Measurements from ENCODE around the gene PIGO. TPM values are rescaled to one million over a fixed set of nuclear protein-coding genes. Genes with fewer than 3 reads are reported as not detected.

The PIGO gene
- total and polyA plus RNA-seq, 10 of the 15 experiments (the other 5 are each of a cell fraction or from before 2014, with no cell fraction given), result 8.2 to 23.3 (median 18.4) TPM

- WGBS (ENCODE audit: insufficient coverage, insufficient replicate concordance, low lambda C conversion rate, missing lambda C conversion rate), result 0% methylated on average over 2 of the region's 2 CpGs
- in situ Hi-C loops (cut with MboI) (no loop called here), intact Hi-C loops (cut with micrococcal nuclease; ENCODE audit: unreplicated experiment) (loop anchor here (5.0 to 10.0 kb wide), 3 partner anchors 39 to 652 kb away; partner anchors contain the start of gene DNAJB5)
- DNase-seq (ENCODE audit: low read depth, low spot score), result no peak
- Histone ChIP-seq H3K27ac (ENCODE audit: control insufficient read depth, insufficient read depth) (peak overlapping the region; percentile 88), H3K4me2 (ENCODE audit: control insufficient read depth, insufficient read depth) (peak overlapping the region; percentile 81), H3K27me3 (replicated peaks in 1 of 2; ENCODE audit: control insufficient read depth in 2 of 2, insufficient read depth in 2 of 2, low read length in 1 of 2) (no peaks in the 10 kb centered on the region), H3K4me3 (peak overlapping the region; percentile 34; the same call in 1 of the 2 replicates), H3K9ac (ENCODE audit: control insufficient read depth, insufficient read depth, low read length) (peak overlapping the region; percentile 58; the same call in 1 of the 2 replicates), H3K4me1 (ENCODE audit: control insufficient read depth, insufficient read depth, low read length) (peaks cover 13% of the 10 kb centered on the region), H3K36me3 (ENCODE audit: control insufficient read depth in 2 of 2, insufficient read depth in 2 of 2, low read length in 1 of 2) (peaks cover 0 to 17% of the 10 kb centered on the region in 2 experiments; a peak in 3 of 4 replicates), H3K9me3 (replicated peaks; ENCODE audit: control insufficient read depth, insufficient read depth, low read length) (no peaks in the 10 kb centered on the region), H4K20me1 (ENCODE audit: control insufficient read depth, insufficient read depth) (peaks cover 19% of the 10 kb centered on the region), H2AFZ (ENCODE audit: control insufficient read depth, low read depth, low read length) (peak overlapping the region; percentile 91; the same call in 1 of the 2 replicates), H3K79me2 (ENCODE audit: control insufficient read depth, insufficient read depth, low read length) (peaks cover 48% of the 10 kb centered on the region)
- TF ChIP-seq EED (IDR thresholded peaks at IDR 0.05; ENCODE audit: low read depth) (no peak), PML (IDR thresholded peaks at IDR 0.05; ENCODE audit: low read length) (0 out of 2 replicates have a peak, but pooled peaks have one; percentile 3), RUNX3 (IDR thresholded peaks at IDR 0.05; ENCODE audit: low read length) (peak; percentile 28; the same call in 1 of the 2 replicates), NRF1 (conservative IDR thresholded peaks at IDR 0.05; ENCODE audit: low read depth, low read length) (no peak)
- POLR2A ChIA-PET, result interaction anchor here (2.1 kb wide), 1 partner anchor 29 kb away, joined by 11 read pairs; the partner anchor contains the start of gene STOML2
- CTCF ChIA-PET, result no interaction called here
- RAD21 ChIA-PET (ENCODE audit: unreplicated experiment), result no interaction called here
- SMC1A ChIA-PET (ENCODE audit: uncharacterized antibody, unreplicated experiment), result no interaction called here
- FAIRE-seq, result no peak
- BruUV-seq (replicated peaks), result no TSS peak
- ATAC-seq, result no peak
These were observed 23.1 kb downstream of the PIGO start for GRCh38 chr9:35073279-35073612.

- Histone ChIP-seq H4K20me1 (ENCODE audit: control insufficient read depth, insufficient read depth) (peaks cover 25% of the 10 kb centered on the region), H3K4me2 (ENCODE audit: control insufficient read depth, insufficient read depth) (peak within 1 kb of the TSS; percentile 81), H3K9ac (ENCODE audit: control insufficient read depth, insufficient read depth, low read length) (peak within 1 kb of the TSS; percentile 81), H3K36me3 (ENCODE audit: control insufficient read depth in 2 of 2, insufficient read depth in 2 of 2, low read length in 1 of 2) (peaks cover 0 to 23% of the 10 kb centered on the region in 2 experiments; a peak in 3 of 4 replicates), H3K79me2 (ENCODE audit: control insufficient read depth, insufficient read depth, low read length) (peaks cover 48% of the 10 kb centered on the region), H3K4me3 (peak within 1 kb of the TSS; percentile 78), H2AFZ (ENCODE audit: control insufficient read depth, low read depth, low read length) (peak within 1 kb of the TSS; percentile 91), H3K4me1 (ENCODE audit: control insufficient read depth, insufficient read depth, low read length) (peaks cover 12% of the 10 kb centered on the region), H3K9me3 (replicated peaks; ENCODE audit: control insufficient read depth, insufficient read depth, low read length) (no peaks in the 10 kb centered on the region), H3K27me3 (replicated peaks in 1 of 2; ENCODE audit: control insufficient read depth in 2 of 2, insufficient read depth in 2 of 2, low read length in 1 of 2) (no peaks in the 10 kb centered on the region), H3K27ac (ENCODE audit: control insufficient read depth, insufficient read depth) (peak within 1 kb of the TSS; percentile 88)
- ChIA-PET POLR2A (interaction anchor here (0.5 to 2.6 kb wide), 9 partner anchors 7 to 1185 kb away, joined by 3 to 31 read pairs (median 5); partner anchors contain the start of genes ARHGEF39, ATOSB, DNAJB5 and FANCG), SMC1A (ENCODE audit: uncharacterized antibody, unreplicated experiment) (interaction anchor here (1.1 to 3.3 kb wide), 4 partner anchors 8 to 25 kb away, joined by 3 to 19 read pairs (median 13); partner anchors contain the start of genes FANCG and PIGO), CTCF (interaction anchor here (1.0 to 2.5 kb wide), 7 partner anchors 21 to 575 kb away, joined by 3 to 29 read pairs (median 7); partner anchors contain the start of genes PIGO and STOML2), RAD21 (ENCODE audit: unreplicated experiment) (interaction anchor here (0.8 to 2.5 kb wide), 4 partner anchors 22 to 578 kb away, joined by 3 to 11 read pairs (median 5); partner anchors contain the start of genes SIT1 and STOML2)
- ATAC-seq, result peak; percentile 93
- TSS peak; percentile 67 for BruUV-seq (replicated peaks)
- FAIRE-seq, result peak; percentile 99
- intact Hi-C loops (cut with micrococcal nuclease; ENCODE audit: unreplicated experiment) (loop anchor here (5.0 to 10.0 kb wide), 3 partner anchors 40 to 652 kb away; partner anchors contain the start of gene DNAJB5), in situ Hi-C loops (cut with MboI) (no loop called here)
- under 1% methylated on average over 54 of the region's 54 CpGs for WGBS (ENCODE audit: insufficient coverage, insufficient replicate concordance, low lambda C conversion rate, missing lambda C conversion rate)
- peak; percentile 98 for DNase-seq (ENCODE audit: low read depth, low spot score)
- TF ChIP-seq NFYB (IDR thresholded peaks at IDR 0.05; ENCODE audit: insufficient read depth, low read depth, low read length) (peak; percentile 97), ZBED1 (IDR thresholded peaks at IDR 0.05; ENCODE audit: borderline replicate concordance) (no peak; the same call in 1 of the 2 replicates), ATF3 (IDR thresholded peaks at IDR 0.05; ENCODE audit: borderline replicate concordance, extremely low read depth, low read depth, low read length) (no peak), SMARCA5 (IDR thresholded peaks at IDR 0.05) (no peak), NFYA (IDR thresholded peaks at IDR 0.05; ENCODE audit: borderline replicate concordance, low read depth, low read length) (peak; percentile 72; the same call in 1 of the 2 replicates), IRF3 (IDR thresholded peaks at IDR 0.05) (peak; percentile 94), CHD2 (IDR thresholded peaks at IDR 0.05; ENCODE audit: borderline replicate concordance, low read depth, low read length) (peak; percentile 97), RELB (IDR thresholded peaks at IDR 0.05; ENCODE audit: low read depth) (no peak)
These were observed 23.7 kb downstream of the PIGO start, which contains the start of gene VCP for GRCh38 chr9:35072461-35073278. TSS of gene VCP (minus strand) at chr9:35072625. CDS start at chr9:35072353, 272 bp downstream.
